Right cardiac atrium (tissue), 5 donors: Measurements from ENCODE around the gene ANO7. TPM values are rescaled to one million over a fixed set of nuclear protein-coding genes. Genes with fewer than 3 reads are reported as not detected.

ENCODE experiments used
- ATAC-seq, 2 donors: fragments of 200-7000 bp; cut with Tn5 transposase; one replicate each; pipeline versions ENCODE4 v1.8.0 to v1.9.1; 2020; ENCODE audit warnings: moderate library complexity in 2 of 2, mild to moderate bottlenecking in 1 of 2
- DNase-seq, 3 donors: peaks; one replicate each; pipeline ENCODE4 v3.0.0-alpha.2; 2020
- H3K27ac ChIP-seq: one replicate; pipeline ENCODE4 v1.5.1; 2013; ENCODE audit warnings: mild to moderate bottlenecking, low read length, control low read depth, moderate library complexity
- H3K27me3 ChIP-seq: one replicate; pipeline ENCODE4 v1.6.1; 2013; ENCODE audit not compliant: control insufficient read depth, insufficient read depth
- H3K4me1 ChIP-seq: one replicate; pipeline ENCODE4 v1.6.1; 2013; ENCODE audit warnings: low read length; ENCODE audit not compliant: control insufficient read depth, insufficient read depth
- H3K4me3 ChIP-seq: one replicate; pipeline ENCODE4 v1.5.1; 2013; ENCODE audit warnings: low read length, control low read depth
- H3K9me3 ChIP-seq: one replicate; pipeline ENCODE4 v1.6.1; 2013; ENCODE audit warnings: low read length; ENCODE audit not compliant: control insufficient read depth
- WGBS: extraction: QIAGEN DNeasy Blood & Tissue Kit; methylation state at CpG from one replicate; pipeline ENCODE4 v1.1.7; 2013; 5-methylcytosine and 5-hydroxymethylcytosine counted together
- intact Hi-C, 4 donors: fragments of 100-400 bp; cut with DNase I; formaldehyde crosslinking; loops; one replicate each; pipeline versions ENCODE4 v1.11.0 to v1.14.0; 2022 to 2023
- polyA plus RNA-seq: library from polyadenylated mRNA; stranded (reverse); fragments of 200-250 nt; gene quantifications from one replicate; pipeline ENCODE4 v1.2.3, GENCODE V29; 2013
- total RNA-seq, 4 donors: library from RNA; stranded (reverse); fragmentation: NEBNext Ultra II Directional; extraction: Animal tissue kit (Norgen Biotek cat#: 25700); gene quantifications; one replicate each; pipeline ENCODE4 v1.2.1, GENCODE V29; 2021
- donor health status: healthy with polysubstance abuse.
- donor health status: DM: no; HTN: yes; CAD: no.
- donor health status: DM: no; HTN: no; CAD: no.
- donor health status: DM: no; HTN: yes; CAD: no; lungs with severe emphysema.
- donor health status: DM: yes; HTN: yes; CAD: no.

ANO7 gene
- total and polyA plus RNA-seq, 5 donors = 0.89 to 2.1 (median 1.1) TPM

DNA sequence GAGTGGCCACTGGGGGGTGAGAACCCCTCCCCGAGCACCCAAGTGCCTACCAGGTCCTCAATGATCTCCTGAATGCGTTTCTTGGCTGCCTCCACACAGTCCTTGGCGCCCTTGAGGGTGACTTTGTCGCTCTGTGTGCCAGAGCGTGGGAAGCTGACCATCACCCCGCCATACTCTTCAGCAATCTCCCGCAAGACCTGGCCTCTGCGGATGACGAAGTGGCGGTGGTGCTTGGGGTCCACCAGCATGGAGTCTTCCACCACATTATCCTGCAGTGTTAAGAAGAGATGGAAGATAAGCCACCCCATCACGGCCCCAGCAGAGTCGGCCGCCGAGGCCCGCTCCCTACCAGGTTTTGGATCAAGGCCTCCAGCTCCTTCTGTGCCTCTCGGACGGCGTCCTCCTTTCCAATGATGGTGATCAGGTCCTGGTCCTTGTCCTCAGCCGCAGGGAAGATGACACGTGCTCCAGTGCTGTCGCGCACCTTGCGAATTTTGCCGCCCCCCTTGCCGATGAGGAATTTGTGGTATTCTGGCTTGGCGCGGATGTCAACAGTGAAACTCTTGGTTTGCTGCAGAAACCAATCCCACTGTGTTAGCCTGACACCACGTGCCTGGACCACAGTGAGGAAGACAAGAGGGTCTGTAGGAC, 51.2 kb downstream of the ANO7 start:
- no peaks in the 10 kb centered on the region for H3K9me3 ChIP-seq
- 92% methylated on average over 28 of the region's 28 CpGs for WGBS

DNA sequence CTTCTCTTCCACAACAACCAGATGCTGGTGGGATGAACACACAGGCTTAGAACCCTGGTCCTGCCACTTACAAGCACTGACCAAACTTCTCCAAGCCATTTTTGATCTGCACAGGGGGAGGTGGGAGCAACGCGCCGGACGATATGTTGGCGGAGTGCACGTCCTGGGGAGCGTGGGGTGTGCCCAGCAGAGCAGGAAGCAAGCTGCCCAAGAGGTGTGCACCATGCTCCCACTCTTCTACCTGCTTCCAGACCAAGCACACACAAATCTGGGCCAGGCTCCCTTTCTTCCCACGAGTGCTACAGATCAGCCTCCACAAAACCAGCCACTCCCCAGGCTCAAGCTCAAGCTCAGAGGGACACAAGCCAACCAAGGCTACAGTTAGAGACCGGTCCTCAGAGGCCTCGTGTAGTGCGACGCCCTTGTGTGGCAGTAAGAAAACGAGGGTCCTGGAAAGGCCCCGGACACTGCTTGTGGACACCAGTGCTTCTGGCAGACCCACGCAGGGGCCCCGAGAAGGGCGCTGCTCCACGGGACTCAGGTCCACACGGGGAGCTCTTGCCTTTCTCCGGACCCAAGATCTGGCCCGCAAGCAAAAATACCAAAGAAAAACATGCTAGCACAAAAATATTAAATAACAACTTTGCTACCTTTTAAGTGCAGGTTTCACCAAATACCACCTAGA, 52.0 kb downstream of the ANO7 start:
- WGBS = 91% methylated on average over 21 of the region's 21 CpGs
- no peak for ATAC-seq
- intact Hi-C loops = no loop called here
- no peak for DNase-seq
- Histone ChIP-seq H3K4me3 (no peak overlapping the region), H3K9me3 (no peaks in the 10 kb centered on the region), H3K27me3 (no peaks in the 10 kb centered on the region), H3K4me1 (no peaks in the 10 kb centered on the region), H3K27ac (no peak overlapping the region)

More for the DNA sequence above, 51.2 kb downstream of the ANO7 start:
- H3K4me1 ChIP-seq = no peaks in the 10 kb centered on the region
- no peaks in the 10 kb centered on the region for H3K27me3 ChIP-seq
- H3K27ac ChIP-seq = no peak overlapping the region
- intact Hi-C loops = no loop called here
- no peak overlapping the region for H3K4me3 ChIP-seq
- ATAC-seq (no peak), DNase-seq (no peak)

DNA sequence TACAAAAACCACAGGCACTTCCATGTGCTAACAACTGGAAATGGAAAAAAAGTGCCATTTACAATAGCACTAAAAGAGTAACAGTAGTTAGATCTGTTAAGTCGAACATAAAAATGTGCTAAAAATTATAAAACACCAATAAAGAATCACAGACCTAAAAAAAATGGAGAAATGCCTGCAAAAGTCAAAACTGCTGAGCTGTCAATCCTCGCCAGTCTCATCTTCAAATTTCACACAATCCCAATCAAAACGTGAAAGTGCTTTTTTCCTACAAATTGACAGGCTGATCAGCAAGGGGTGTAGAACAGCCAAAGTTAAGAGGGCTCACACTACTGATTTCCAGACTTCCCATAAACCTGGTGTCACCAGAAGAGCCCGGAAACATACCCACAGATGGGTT, 53.2 kb downstream of the ANO7 start:
- Histone ChIP-seq H3K9me3 (no peaks in the 10 kb centered on the region), H3K27ac (no peak overlapping the region), H3K27me3 (no peaks in the 10 kb centered on the region), H3K4me3 (no peak overlapping the region), H3K4me1 (no peaks in the 10 kb centered on the region)
- no peak for DNase-seq
- WGBS = 90% methylated on average over 4 of the region's 4 CpGs
- ATAC-seq = no peak
- intact Hi-C loops = no loop called here

DNA sequence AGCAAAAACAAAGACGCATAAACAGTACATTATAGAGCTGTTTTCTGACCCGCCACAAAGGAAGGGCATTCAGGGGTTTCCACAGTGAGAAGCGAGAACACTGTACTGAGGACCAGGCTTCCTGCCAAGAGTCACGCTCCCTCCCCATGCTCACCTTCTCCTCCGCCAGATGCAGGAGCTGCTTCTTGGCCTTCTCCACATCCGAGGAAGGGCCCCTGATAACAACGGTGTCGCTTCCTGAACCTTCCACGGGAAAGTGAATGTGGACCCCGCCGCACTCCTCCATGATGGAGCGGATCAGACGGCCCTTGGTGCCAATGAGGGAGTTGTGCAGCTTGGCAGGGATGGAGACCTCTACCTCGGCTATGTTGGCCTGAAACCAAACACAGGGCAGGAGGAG, 53.8 kb downstream of the ANO7 start:
- Histone ChIP-seq H3K4me3 (no peak overlapping the region), H3K9me3 (no peaks in the 10 kb centered on the region), H3K27ac (no peak overlapping the region), H3K27me3 (no peaks in the 10 kb centered on the region), H3K4me1 (no peaks in the 10 kb centered on the region)
- peak in 1 of 2 donors; percentile 27 for ATAC-seq
- DNase-seq = no peak
- WGBS = 48% methylated on average over 14 of the region's 14 CpGs
- intact Hi-C loops = no loop called here

DNA sequence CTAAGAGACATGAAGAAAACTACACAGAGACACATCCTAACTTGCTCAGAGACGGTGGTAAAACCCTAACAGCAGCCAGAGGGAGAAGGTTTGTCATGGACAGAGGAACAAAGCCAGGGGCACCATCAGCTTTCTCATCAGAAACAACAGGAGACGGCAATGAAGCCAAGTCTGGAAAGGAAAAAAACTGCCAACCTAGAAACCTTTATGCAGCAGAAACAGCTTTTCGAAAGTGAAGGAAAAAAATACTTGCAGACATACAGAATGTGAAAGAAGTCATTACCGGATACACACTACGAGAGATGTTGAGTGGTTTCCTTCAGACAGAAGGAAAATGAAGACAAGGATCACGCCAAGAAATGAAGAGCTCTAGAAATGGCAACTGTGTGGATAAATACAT, 55.9 kb downstream of the ANO7 start:
- intact Hi-C loops = no loop called here
- 94% methylated on average over 6 of the region's 6 CpGs for WGBS
- DNase-seq (no peak), ATAC-seq (no peak)
- H3K4me1 ChIP-seq = no peaks in the 10 kb centered on the region
- H3K9me3 ChIP-seq = no peaks in the 10 kb centered on the region
- no peak overlapping the region for H3K4me3 ChIP-seq
- no peak overlapping the region for H3K27ac ChIP-seq
- H3K27me3 ChIP-seq = no peaks in the 10 kb centered on the region

DNA sequence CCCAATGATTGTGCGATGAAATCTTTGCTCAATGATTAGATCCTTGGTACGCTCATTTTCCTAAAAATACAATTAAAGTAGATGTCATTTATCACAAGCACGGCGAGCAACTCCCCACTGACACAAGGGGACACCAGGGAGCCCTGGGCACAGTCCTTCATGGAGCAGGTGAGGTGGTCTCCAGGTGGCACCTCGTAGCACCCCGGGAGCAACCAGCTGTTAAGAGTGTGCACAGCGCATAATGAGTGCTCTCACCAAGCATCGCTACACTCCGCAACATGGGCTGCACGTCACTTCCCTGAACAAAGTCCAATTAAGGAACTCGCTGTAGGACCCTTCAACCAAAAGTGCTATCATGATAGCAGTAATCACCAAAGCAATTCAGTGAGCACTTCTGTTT, 59.8 kb downstream of the ANO7 start:
- no peak overlapping the region for H3K27ac ChIP-seq
- ATAC-seq = no peak
- 97% methylated on average over 11 of the region's 11 CpGs for WGBS
- intact Hi-C loops = no loop called here
- no peaks in the 10 kb centered on the region for H3K27me3 ChIP-seq
- no peaks in the 10 kb centered on the region for H3K4me1 ChIP-seq
- H3K4me3 ChIP-seq = no peak overlapping the region
- DNase-seq = no peak
- H3K9me3 ChIP-seq = no peaks in the 10 kb centered on the region

DNA sequence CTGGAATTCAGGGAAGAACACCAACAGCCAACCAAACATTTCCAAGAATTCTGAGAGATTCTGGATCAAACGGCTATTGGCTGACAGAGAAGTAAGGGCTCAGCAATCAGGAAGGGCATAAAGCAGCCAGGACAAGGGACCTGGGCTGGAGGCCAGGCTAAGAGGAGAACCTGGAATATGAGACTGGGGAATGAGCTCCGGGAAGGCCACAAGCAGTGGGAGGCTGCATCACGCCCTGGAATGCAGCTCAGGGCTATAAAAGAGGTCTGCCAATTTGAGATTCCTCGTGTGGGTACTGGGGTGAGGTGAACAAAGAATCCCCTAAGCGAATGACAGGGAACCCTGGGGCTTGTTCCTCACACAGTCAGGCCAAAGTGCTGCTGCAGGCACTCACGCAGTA, 60.4 kb downstream of the ANO7 start:
- DNase-seq = no peak
- no peak overlapping the region for H3K27ac ChIP-seq
- WGBS = 81% methylated on average over 6 of the region's 6 CpGs

DNA sequence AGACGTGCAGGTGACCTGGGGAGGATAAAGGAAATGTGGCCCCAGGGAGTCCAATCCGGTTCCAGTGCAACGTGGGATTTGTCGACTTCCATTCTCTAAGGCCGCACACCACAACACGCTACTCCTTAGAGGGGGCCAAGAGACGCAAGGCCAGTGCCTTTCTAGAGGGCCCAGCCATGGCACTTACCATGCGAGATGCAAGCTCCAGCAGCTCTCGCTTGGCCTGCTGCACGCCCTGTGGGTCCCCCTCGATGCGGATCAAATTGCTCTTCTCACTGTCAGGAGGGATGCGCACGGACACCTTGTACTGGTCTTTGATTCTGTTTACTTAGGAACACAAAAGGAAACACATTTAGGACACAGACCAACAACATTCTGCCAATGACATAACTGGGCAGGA, 61.2 kb downstream of the ANO7 start:
- no peaks in the 10 kb centered on the region for H3K9me3 ChIP-seq
- ATAC-seq (no peak), DNase-seq (no peak)
- intact Hi-C loops = no loop called here
- H3K4me1 ChIP-seq = no peaks in the 10 kb centered on the region
- 92% methylated on average over 14 of the region's 14 CpGs for WGBS
- H3K27me3 ChIP-seq = no peaks in the 10 kb centered on the region
- H3K27ac ChIP-seq = no peak overlapping the region
- no peak overlapping the region for H3K4me3 ChIP-seq

More for the DNA sequence above, 60.4 kb downstream of the ANO7 start:
- no peak overlapping the region for H3K4me3 ChIP-seq
- H3K27me3 ChIP-seq = no peaks in the 10 kb centered on the region
- ATAC-seq = no peak
- intact Hi-C loops = no loop called here
- H3K9me3 ChIP-seq = no peaks in the 10 kb centered on the region
- no peaks in the 10 kb centered on the region for H3K4me1 ChIP-seq

DNA sequence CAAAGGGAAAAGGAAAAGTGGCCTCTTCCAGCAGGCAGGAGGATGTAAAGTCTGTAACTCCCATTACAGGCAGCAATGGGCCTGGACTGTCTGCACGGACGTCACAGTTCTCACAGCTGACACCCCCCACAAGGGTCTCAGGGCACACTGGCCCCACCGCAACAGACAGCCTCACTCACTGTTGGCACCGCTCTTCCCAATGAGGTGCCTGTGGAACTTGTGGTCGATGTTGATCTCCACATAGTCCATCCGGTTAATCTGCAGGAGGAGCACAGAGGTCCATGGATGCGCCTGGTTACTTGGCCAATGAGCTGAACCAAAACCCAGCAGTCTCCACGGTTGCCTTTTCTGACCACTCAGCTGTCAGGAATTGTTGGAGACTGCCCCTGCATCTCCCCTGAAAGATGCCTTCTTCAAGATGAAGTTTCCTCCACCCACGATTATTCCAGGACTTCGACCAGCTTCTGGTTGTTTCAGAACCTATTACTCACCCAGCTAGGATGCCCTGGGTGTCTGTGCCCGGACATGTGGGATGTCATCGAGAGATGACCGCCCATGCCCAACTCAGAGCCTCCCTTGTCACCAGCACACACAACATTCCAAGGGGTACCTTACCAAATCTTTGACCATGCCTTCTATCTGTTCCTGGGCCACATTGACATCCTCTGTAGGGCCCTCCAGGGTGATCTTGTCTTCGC, 64.5 kb downstream of the ANO7 start:
- intact Hi-C loops = no loop called here

DNA sequence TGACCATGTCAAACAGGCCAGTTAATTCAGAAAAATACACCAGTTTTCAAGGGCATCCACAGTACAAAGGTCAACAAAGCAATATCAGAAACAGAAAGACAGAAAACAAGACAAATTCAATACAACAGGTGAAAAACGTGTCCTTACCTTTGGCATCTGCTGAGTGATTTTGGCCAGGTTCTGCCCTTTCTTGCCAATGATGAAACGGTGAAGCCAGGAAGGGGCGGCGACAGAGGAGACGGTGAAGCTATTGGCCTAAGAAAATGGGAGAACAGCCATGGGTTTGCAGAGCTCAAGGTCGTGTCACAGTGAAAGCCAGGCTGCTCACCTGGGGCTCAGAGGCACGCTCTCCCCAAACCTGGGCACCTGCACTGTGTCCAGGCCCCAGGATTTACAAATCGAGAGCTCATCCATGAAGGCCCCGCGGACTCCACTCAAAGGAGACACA, 66.5 kb downstream of the ANO7 start:
- DNase-seq (no peak), ATAC-seq (no peak)
- H3K4me1 ChIP-seq = no peaks in the 10 kb centered on the region
- H3K9me3 ChIP-seq = no peaks in the 10 kb centered on the region
- no peak overlapping the region for H3K4me3 ChIP-seq
- H3K27me3 ChIP-seq = no peaks in the 10 kb centered on the region
- no peak overlapping the region for H3K27ac ChIP-seq
- intact Hi-C loops = no loop called here
- 94% methylated on average over 10 of the region's 10 CpGs for WGBS

More for the DNA sequence above, 64.5 kb downstream of the ANO7 start:
- Histone ChIP-seq H3K27me3 (no peaks in the 10 kb centered on the region), H3K9me3 (no peaks in the 10 kb centered on the region), H3K4me1 (no peaks in the 10 kb centered on the region), H3K27ac (no peak overlapping the region), H3K4me3 (no peak overlapping the region)
- 90% methylated on average over 14 of the region's 14 CpGs for WGBS
- ATAC-seq (no peak), DNase-seq (no peak)

DNA sequence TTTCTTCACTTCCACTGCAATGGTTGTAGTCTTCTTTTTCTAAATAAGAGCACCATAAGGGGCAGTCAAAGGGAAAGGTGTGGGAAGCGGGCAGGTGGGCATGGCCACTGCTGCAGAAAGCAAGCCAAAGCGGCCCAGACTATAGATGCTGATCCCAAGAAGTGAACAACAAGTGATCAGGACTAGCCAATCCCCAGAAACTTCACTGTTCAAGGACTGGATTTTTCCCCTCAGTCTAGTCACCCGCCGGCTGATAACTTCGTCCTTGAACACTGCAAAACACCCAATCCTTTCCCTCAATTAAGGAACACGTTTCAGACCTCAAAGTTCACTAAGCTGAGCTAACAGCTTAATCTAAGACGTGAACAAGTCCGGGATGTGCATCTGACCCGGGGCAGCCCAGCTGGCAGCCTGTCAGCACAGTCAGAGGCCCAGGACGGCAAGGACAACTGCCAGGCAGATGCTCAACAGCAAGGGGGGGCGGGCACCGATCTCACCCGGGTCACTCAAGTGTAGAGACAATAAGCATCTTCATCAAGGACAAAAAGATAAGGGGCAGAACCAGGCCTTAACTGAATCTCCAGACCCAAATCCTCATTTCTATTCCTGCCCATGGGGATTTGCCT, 67.2 kb downstream of the ANO7 start:
- Histone ChIP-seq H3K27me3 (no peaks in the 10 kb centered on the region), H3K4me1 (no peaks in the 10 kb centered on the region), H3K4me3 (no peak overlapping the region), H3K9me3 (no peaks in the 10 kb centered on the region), H3K27ac (no peak overlapping the region)
- intact Hi-C loops = no loop called here
- no peak for DNase-seq
- no peak for ATAC-seq
- 71% methylated on average over 13 of the region's 13 CpGs for WGBS
